Measurements from ENCODE around the gene PTPRK.

Gene PTPRK

DNA sequence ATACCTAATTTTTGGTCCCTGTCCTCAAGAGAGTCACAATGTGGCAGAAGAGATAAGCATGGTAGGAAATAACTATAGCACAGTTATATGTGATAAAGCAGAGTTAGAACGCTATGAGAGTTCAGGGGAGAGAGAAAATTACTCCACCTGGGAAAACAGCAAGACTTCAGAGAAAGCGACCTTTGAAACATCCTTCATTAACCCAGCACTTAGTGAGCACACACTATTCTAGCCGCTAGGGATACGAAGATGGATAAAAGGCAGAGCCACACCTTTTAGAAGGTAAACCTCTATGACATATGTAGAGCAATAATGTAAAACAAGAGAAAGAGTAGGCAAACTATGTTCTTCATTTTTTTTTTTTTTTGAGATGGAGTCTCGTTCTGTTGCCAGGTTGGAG is 264.3 kb downstream of the PTPRK start:
- no peak overlapping the region for H3K4me3 ChIP-seq (ENCODE audit: low read depth, low read length)
- H2AFZ ChIP-seq: no peak overlapping the region
- H3K4me1 ChIP-seq: no peaks in the 10 kb centered on the region
- no peak overlapping the region for H3K4me2 ChIP-seq (ENCODE audit: low read length)
- no peak overlapping the region for H3K9ac ChIP-seq
- H3K36me3 ChIP-seq (ENCODE audit: control insufficient read depth, insufficient read depth, low read length): no peaks in the 10 kb centered on the region
- no peaks in the 10 kb centered on the region for H3K79me2 ChIP-seq
- H3K27ac ChIP-seq: no peak overlapping the region
- no peaks in the 10 kb centered on the region for H3K27me3 ChIP-seq (ENCODE audit: control insufficient read depth, insufficient read depth, low read length)
- TF ChIP-seq, protein P1, sequence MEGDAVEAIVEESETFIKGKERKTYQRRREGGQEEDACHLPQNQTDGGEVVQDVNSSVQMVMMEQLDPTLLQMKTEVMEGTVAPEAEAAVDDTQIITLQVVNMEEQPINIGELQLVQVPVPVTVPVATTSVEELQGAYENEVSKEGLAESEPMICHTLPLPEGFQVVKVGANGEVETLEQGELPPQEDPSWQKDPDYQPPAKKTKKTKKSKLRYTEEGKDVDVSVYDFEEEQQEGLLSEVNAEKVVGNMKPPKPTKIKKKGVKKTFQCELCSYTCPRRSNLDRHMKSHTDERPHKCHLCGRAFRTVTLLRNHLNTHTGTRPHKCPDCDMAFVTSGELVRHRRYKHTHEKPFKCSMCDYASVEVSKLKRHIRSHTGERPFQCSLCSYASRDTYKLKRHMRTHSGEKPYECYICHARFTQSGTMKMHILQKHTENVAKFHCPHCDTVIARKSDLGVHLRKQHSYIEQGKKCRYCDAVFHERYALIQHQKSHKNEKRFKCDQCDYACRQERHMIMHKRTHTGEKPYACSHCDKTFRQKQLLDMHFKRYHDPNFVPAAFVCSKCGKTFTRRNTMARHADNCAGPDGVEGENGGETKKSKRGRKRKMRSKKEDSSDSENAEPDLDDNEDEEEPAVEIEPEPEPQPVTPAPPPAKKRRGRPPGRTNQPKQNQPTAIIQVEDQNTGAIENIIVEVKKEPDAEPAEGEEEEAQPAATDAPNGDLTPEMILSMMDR (IDR thresholded peaks at IDR 0.05): no peak
- H3K9me3 ChIP-seq (ENCODE audit: control insufficient read depth, low read length): no peaks in the 10 kb centered on the region

DNA sequence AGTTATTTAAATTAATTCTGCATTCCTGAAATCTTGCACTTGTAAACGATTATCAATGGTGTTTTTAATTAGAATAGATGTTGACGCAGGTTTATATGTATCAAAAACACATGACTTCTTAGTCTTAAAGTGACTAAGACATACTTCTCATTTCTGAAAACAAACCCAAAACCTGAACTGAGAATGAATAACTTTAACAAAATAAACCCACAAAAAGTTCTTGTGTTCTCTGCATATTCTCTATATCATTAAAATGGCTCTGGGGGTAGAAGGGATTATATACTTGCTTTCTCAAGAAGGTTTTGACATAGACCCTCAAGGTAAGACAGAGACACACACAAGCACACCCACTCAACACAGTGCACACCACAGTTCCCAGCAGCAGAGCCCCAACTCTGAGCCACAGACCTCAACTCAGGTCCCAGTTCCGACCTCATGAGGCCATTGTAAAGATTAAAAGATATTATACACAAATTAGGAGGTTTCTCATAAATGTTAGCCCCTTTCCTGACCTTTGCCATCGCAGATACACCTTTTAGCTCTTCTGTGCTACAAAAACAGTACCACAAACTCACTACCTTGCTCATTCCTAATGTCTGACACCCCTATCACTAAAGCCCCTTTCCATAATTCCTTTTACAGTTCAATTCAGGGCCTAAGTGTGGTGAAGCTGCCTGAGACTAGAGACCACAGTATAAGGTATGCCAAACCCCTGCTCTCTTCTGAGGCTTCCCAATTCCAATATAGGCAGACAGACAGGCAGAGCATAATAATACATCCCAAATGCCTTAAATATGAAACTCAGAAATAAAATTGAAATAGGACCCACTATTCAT is 267.8 kb downstream of the PTPRK start:
- TF ChIP-seq, protein P1 (IDR thresholded peaks at IDR 0.05): no peak
- H3K36me3 ChIP-seq (ENCODE audit: control insufficient read depth, insufficient read depth, low read length): no peaks in the 10 kb centered on the region
- H2AFZ ChIP-seq: no peak overlapping the region
- H3K9ac ChIP-seq: no peak overlapping the region
- H3K27me3 ChIP-seq (ENCODE audit: control insufficient read depth, insufficient read depth, low read length): no peaks in the 10 kb centered on the region
- H3K9me3 ChIP-seq (ENCODE audit: control insufficient read depth, low read length): no peaks in the 10 kb centered on the region
- H3K27ac ChIP-seq: no peak overlapping the region
- H3K4me1 ChIP-seq: no peaks in the 10 kb centered on the region
- H3K79me2 ChIP-seq: no peaks in the 10 kb centered on the region
- no peak overlapping the region for H3K4me2 ChIP-seq (ENCODE audit: low read length)
- H3K4me3 ChIP-seq (ENCODE audit: low read depth, low read length): no peak overlapping the region

DNA sequence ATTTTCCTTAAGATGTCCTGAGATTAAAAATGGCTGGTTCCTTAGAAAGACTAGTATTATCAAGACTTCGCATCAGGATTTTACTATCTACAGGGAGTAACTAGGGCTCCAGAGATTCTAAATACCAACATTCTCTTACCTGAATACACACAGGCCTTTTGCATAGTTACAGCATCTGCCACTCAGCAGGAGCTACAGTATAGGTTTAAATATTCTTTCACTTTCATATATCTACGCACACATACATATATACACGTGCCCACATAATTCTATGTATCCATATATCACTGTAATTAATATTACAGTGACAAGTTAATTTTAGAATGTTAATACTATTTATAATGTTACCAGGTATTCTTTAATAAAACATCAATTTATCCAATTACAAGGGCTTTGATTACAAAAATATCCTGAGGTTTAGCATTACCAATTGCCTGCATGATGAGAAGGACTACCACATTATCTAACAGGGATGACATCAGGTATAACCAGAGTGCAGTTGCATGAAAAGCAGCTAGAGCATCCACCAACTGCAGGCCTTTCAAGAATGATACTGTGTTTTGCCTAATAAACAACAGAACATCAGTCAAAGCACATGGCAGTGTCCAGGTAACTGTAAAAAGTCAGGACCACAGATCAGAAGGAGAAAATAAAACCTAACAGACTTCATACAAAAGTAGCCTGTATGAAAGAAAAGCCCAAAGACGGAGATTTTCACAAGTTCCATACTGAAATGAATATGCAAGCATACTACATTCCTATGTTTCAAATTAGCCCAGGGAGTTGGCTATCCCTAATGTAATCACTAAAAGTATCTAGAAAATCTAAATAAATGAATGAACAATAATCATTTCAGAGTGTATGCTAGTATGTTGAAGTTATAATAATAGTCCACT is 268.7 kb downstream of the PTPRK start:
- Histone ChIP-seq H3K9me3 (ENCODE audit: control insufficient read depth, low read length) (no peaks in the 10 kb centered on the region), H3K4me3 (ENCODE audit: low read depth, low read length) (no peak overlapping the region), H3K27me3 (ENCODE audit: control insufficient read depth, insufficient read depth, low read length) (no peaks in the 10 kb centered on the region), H3K27ac (no peak overlapping the region), H3K4me2 (ENCODE audit: low read length) (no peak overlapping the region), H3K9ac (no peak overlapping the region), H3K36me3 (ENCODE audit: control insufficient read depth, insufficient read depth, low read length) (no peaks in the 10 kb centered on the region), H3K4me1 (peaks cover under 1% of the 10 kb centered on the region), H2AFZ (no peak overlapping the region), H3K79me2 (no peaks in the 10 kb centered on the region)
- TF ChIP-seq, protein P1 (IDR thresholded peaks at IDR 0.05): no peak

DNA sequence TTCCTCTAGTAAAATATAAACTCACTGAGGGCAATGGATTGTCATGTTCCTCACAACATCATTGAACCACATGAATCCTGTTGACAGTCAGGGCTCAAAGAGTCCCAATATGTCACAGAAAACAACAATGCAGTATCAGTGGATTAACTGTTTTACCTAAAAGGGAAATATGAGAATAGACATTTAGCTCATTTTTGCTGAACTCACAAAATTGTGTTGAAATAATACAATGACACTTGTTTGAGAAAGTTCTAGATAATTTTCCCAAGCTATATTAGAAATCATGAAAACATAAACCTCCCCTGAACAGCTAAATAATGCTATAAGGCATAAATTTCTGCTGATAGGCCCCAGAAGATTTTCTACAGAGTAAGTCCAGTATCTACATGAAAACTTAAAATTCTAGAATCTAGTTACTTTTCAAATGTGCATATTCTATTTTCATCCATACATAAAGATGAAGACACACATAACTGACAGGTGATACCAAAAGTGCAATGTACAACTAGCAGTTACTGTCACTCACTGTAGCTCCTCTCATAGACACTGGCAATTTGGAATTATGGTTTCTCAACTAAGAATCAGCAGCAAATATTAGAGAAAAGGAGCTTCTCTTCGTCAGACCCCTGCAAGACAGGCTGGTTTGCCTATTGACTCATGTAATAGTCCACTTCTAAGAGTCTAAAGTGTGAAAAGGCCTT is 269.9 kb downstream of the PTPRK start:
- Histone ChIP-seq H3K9me3 (ENCODE audit: control insufficient read depth, low read length) (no peaks in the 10 kb centered on the region), H3K27ac (no peak overlapping the region), H3K27me3 (ENCODE audit: control insufficient read depth, insufficient read depth, low read length) (no peaks in the 10 kb centered on the region), H3K4me1 (peaks cover 4% of the 10 kb centered on the region), H3K4me3 (ENCODE audit: low read depth, low read length) (no peak overlapping the region), H3K4me2 (ENCODE audit: low read length) (no peak overlapping the region), H3K79me2 (no peaks in the 10 kb centered on the region), H3K9ac (no peak overlapping the region), H3K36me3 (ENCODE audit: control insufficient read depth, insufficient read depth, low read length) (no peaks in the 10 kb centered on the region), H2AFZ (no peak overlapping the region)
- TF ChIP-seq, protein P1 (IDR thresholded peaks at IDR 0.05): no peak

Data from parathyroid adenoma (tissue), 2 donors.